Stimulated activated CD8-positive, alpha-beta memory T cell treated with anti-CD3 and anti-CD28 coated beads, Interleukin-12 subunit alpha, Interleukin-12 subunit beta, amount 100 ng/mL, for 24 hours (primary cell): ENCODE measurements around the gene SASH1.
A peak's percentile ranks its signal among the peaks of the same experiment; 100 is the strongest.

Experiments
- DNase-seq: peaks from one replicate; pipeline ENCODE4 v3.0.0-alpha.2; 2020; ENCODE audit errors: extremely low read depth

Gene SASH1

GRCh38 chr6:148457843-148458159 lies 115.2 kb downstream of the SASH1 start:
- no peak for DNase-seq

- no peak for DNase-seq
Observed at GRCh38 chr6:148459238-148459637, 116.6 kb downstream of the SASH1 start.

DNA sequence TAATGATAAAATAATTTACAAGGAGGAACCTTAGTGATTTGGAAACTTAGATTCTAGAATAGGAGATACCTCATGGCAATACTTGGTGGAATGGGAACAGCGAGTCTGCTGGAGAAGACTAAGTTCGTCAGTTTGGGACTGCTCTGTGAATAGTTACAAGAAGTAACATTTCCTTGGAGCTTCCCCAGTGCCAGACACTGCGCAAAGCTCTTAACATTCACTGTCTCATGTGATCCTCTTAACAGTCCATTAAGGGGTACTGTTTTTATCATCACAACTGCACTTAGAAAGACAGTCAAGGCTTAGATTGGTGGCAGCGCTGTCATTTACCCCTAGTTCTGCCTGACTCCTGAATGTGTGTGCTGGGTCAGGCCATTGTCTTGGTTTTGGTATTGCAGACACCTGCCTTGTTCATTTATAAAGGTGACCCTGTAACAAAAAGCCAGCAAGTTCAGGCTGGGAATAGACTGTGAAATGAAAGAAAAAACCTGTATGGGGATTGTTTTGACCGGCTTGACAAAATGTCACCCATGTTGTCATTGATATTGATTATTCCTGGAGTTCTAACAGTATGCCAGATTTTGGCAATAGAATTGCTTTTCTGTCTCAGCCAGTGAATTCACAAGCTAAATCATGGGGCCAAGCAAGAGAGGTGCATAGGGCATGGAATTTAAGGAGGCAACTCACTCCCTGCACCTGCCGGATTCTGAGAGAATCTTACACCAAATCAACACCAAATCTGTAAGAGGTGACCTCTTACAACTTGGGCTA lies 118.4 kb downstream of the SASH1 start:
- no peak for DNase-seq

- DNase-seq = no peak
Observed at GRCh38 chr6:148461986-148462577, 119.4 kb downstream of the SASH1 start.

DNA sequence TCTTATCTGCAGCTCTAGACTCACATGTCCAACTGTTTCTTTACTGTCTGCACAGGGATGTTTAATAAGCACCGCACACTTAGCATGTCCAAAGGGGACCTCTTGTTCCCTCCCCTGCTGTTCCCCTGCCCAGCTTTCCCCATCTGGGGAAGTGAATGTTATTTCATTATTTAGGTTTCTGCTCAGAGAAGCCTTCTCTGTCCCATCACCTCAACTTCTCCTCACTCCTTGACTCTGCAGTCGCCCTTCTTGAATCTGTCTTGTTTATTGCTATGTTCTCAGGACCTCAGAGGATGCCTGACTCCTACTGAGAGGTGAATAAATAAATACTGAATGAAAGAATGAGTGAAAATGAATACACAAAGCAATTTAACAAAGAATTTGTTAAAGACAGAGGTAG lies 121.0 kb downstream of the SASH1 start:
- no peak for DNase-seq

- peak; percentile 20 for DNase-seq
Observed at GRCh38 chr6:148464319-148465010, 121.8 kb downstream of the SASH1 start.

- DNase-seq = no peak
Observed at GRCh38 chr6:148465011-148465335, 122.3 kb downstream of the SASH1 start.

- no peak for DNase-seq
Observed at GRCh38 chr6:148465670-148466069, 123.0 kb downstream of the SASH1 start.

DNA sequence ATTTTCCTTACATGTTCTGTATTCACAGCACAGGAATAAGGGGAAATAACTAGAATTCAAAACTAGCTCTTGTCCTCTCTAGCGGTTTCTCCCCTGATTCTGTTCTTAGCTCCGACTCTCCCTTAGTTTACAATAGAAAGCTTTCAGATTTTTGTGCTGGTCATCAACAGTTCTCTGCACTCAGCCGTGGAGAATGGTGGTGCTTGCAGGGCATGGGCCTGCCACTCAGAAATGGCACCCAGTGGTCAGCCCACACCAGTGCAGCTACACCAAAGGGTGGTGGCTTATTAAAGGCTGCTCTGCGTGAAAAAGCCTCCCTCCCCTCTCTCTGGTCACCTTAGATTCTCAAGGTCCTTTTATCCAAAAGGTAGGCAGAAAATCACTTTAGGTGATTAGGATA lies 123.5 kb downstream of the SASH1 start:
- DNase-seq = no peak

DNA sequence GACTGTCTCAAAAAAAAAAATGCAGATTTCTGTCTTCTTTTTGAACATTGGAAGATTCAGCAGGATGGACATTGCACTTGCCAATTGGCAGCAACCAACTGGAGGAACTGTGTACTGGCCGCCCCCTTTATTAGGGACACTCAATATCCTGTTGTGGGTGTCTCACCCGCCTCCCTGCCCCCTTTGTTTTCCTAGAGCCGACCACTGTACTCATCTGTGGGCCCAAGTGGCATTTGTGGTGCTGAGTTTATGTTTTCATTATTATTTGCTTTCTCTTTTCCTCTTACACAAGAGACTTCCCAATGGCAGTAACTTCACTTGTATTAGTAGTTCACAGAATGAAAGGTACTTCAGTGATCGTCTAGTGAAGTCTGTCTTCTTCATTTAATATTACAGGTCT lies 125.3 kb downstream of the SASH1 start:
- DNase-seq = no peak

GRCh38 chr6:148470156-148470555 lies 127.5 kb downstream of the SASH1 start:
- DNase-seq = no peak

GRCh38 chr6:148470606-148471465 lies 128.2 kb downstream of the SASH1 start:
- no peak for DNase-seq

GRCh38 chr6:148471624-148472159 lies 129.1 kb downstream of the SASH1 start:
- no peak for DNase-seq

DNA sequence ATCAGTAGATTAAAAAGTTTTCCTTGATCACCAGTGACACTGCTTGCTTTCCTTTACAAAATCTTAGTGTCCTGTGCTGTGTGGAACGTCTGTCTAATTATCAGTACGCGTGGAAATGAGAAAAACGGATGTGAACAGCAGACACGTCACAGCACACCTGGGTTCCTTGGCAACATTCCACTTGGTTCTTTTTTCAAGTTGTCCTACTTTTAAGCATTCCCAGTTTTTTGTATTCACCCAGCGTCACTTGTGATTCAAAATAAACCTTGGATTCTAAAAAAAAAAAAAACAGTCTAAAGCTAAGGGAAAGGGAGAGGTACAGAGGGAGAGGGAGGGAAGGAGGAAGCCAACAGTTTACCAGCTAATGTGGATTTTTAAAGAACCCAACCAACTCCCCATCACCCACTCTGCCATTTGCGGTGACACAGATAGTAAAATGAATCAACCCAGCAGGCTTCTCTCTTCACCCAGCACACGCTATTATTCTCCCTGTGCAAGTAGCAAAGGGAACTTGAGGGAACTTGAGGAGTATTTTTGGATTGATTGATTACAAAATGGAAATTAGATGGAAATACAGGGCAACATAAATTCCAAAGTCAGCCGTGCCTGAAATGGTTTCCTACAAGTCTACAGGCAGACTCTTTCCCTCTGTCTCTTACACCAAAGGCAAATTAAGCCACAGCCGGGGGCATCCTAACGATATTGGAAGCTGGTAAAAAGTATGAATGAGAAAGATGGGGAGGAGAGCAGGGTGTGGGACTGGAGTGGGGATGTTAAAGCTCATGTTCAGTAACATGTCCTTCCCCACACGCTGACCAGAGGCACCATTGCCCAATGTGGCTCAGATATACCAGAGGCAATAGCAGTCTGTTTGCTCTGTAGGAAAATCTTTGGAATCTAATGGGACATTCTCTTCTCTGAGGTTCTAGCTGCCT lies 129.8 kb downstream of the SASH1 start:
- no peak for DNase-seq

GRCh38 chr6:148479497-148479896 lies 136.9 kb downstream of the SASH1 start:
- no peak for DNase-seq

DNA sequence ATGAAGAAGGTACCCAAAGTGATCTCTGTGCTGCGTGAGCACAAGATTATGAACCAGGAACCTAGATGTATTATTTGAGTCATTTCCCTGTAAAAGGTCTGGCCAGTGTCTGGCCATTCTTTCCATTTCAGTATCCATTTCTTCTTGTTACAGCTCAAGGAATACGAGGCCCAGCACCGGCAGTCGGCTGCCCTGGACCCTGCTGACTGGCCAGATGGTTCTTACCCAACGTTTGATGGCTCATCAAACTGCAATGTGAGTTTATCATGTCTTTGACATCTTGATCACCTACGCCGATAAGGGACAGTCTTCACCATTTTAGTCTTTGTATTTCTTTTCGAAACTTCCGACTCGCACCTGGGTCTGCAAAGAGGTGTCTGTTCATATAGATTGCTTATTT lies 144.8 kb downstream of the SASH1 start:
- DNase-seq = no peak

- no peak for DNase-seq
Observed at GRCh38 chr6:148491638-148492251, 149.1 kb downstream of the SASH1 start.

GRCh38 chr6:148492654-148493290 lies 150.1 kb downstream of the SASH1 start:
- DNase-seq = no peak

DNA sequence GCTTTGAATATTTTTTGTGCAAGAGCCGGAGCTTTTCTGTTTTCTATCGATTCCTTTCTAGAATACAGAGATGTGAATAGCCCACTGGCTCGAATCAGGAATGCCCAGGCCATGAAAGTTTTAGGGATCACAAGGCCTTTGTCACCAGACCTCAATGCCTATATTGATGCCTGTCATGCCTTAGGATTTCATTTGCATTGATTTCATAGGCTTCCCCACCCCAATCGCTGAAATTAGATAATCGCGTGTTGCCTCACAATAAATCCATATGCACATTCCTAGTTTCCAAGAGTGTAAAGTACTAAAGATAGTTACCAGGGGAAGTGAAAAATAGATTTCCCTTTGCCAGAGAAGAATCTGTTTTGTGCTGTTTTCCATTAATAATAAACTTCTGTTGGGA lies 150.8 kb downstream of the SASH1 start:
- no peak for DNase-seq

DNA sequence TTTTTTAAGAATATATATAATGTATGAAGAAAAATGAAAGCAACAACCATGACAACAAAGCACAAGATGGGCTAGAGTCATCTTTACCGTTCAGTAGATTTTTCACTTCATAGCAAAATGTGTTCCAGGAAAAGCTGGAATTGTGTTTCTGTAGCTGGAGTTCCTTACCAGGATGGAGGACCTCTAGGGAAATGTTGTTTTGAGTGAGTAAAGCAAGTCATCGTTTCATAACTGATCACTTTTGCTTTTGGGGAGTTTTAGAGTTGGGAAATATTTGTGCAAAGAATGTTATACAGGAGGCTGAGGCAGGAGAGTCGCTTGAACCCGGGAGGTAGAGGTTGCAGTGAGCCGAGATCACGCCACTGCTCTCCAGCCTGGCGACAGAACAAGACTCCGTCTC lies 151.6 kb downstream of the SASH1 start:
- no peak for DNase-seq
